K562 (cell line): ENCODE measurements around the gene CCNT2. TPM values are rescaled to one million over a fixed set of nuclear protein-coding genes. Genes with fewer than 3 reads are reported as not detected.

ENCODE experiments used
- ATAC-seq: fragments of 200-7000 bp; cut with Tn5 transposase; 3 replicates; pipeline ENCODE4 v1.9.1; 2020; ENCODE audit warnings: moderate library complexity
- BruUV-seq: library from RNA; stranded (reverse); fragments of 400-500 nt; replicated peaks from 2 replicates; lab custom pipeline; 2021; lab: Mats Ljungman, UMichigan
- CTCF ChIA-PET: fragments of 300-600 bp; formaldehyde crosslinking; extraction: SDS; loops from one replicate; lab custom pipeline; 2021; ENCODE audit warnings: low intra/inter-chr PET ratio; lab: Yijun Ruan, JAX
- POLR2A ChIA-PET: fragments of 300-600, 350-650 bp; sonication (Branson Sonifier 250); formaldehyde crosslinking; extraction: SDS; loops from one replicate; lab custom pipeline; 2021; ENCODE audit warnings: antibody characterized with exemption, inconsistent platforms; lab: Yijun Ruan, JAX
- DNase-seq, 4 experiments: peaks; one replicate each; pipeline versions ENCODE4 v3.0.0 to v3.0.0-alpha.2; 2011 to 2018; ENCODE audit warnings: low spot score in 3 of 4, mixed read lengths in 3 of 4; ENCODE audit errors: extremely low read depth in 1 of 4
- FAIRE-seq: peaks from 2 replicates; lab custom pipeline; 2011; peaks lifted over from hg19 to GRCh38; lab: Jason Lieb, UNC
- H2AFZ ChIP-seq: 2 replicates; pipeline ENCODE4 v1.6.0; 2011; ENCODE audit warnings: low read depth, low read length, control low read depth, inconsistent platforms
- H3K27ac ChIP-seq: fragments of 200-600 bp; 3 replicates; pipeline ENCODE4 v1.8.0; 2011; ENCODE audit warnings: low read depth, mild to moderate bottlenecking, control low read depth, inconsistent platforms, low read length, moderate library complexity, mixed read lengths; ENCODE audit errors: extremely low read depth
- H3K27me3 ChIP-seq, 2 experiments: fragments of 300-600 bp in 1 of 2; 2 replicates in 1 of 2; 3 replicates in 1 of 2; pipeline versions ENCODE4 v1.6.0 to v1.8.0; 2011; ENCODE audit warnings: inconsistent platforms in 2 of 2, low read length in 2 of 2, mild to moderate bottlenecking in 1 of 2, mixed read lengths in 1 of 2, moderate library complexity in 1 of 2; ENCODE audit not compliant: control insufficient read depth in 2 of 2, insufficient read depth in 2 of 2
- H3K36me3 ChIP-seq: fragments of 300-600 bp; 3 replicates; pipeline ENCODE4 v1.8.0; 2011; ENCODE audit warnings: mild to moderate bottlenecking, low read length, inconsistent platforms; ENCODE audit not compliant: control insufficient read depth, insufficient read depth
- H3K4me1 ChIP-seq, 2 experiments: fragments of 200-600 bp in 1 of 2; replicated peaks in 1 of 2; 2 replicates in 1 of 2; 3 replicates in 1 of 2; pipeline versions ENCODE4 v1.5.1 to v1.8.0; 2011; ENCODE audit warnings: inconsistent platforms in 2 of 2, low read length in 2 of 2, mild to moderate bottlenecking in 1 of 2, mixed read lengths in 1 of 2, moderate library complexity in 1 of 2; ENCODE audit not compliant: control insufficient read depth in 2 of 2, insufficient read depth in 2 of 2
- H3K4me2 ChIP-seq: 2 replicates; pipeline ENCODE4 v1.6.1; 2011; ENCODE audit warnings: low read length, control low read depth, inconsistent platforms, mixed read lengths; ENCODE audit not compliant: insufficient read depth
- H3K4me3 ChIP-seq: fragments of 200-600 bp; sonication (generic), shearing (Covaris generic); 2 replicates; pipeline ENCODE4 v1.5.1; 2016; ENCODE audit warnings: control low read depth, inconsistent platforms
- H3K79me2 ChIP-seq: fragments of 200-600 bp; 3 replicates; pipeline ENCODE4 v1.8.0; 2011; ENCODE audit warnings: low read length, inconsistent platforms; ENCODE audit not compliant: control insufficient read depth, insufficient read depth
- H3K9ac ChIP-seq, 2 experiments: 2 replicates each; pipeline versions ENCODE4 v1.6.0 to v1.6.1; 2011; ENCODE audit warnings: low read depth in 2 of 2, low read length in 2 of 2, control low read depth in 1 of 2, inconsistent platforms in 1 of 2, mild to moderate bottlenecking in 1 of 2, mixed read lengths in 1 of 2; ENCODE audit not compliant: insufficient read depth in 1 of 2
- H3K9me1 ChIP-seq: one replicate; pipeline ENCODE4 v1.6.0; 2011; ENCODE audit warnings: inconsistent platforms, mild to moderate bottlenecking, low read length, moderate library complexity; ENCODE audit not compliant: control insufficient read depth, insufficient read depth
- H3K9me3 ChIP-seq: replicated peaks from 2 replicates; pipeline ENCODE4 v1.5.1; 2011; ENCODE audit warnings: low read depth, low read length, inconsistent platforms; ENCODE audit not compliant: control insufficient read depth, insufficient read depth
- H4K20me1 ChIP-seq: replicated peaks from 2 replicates; pipeline ENCODE4 v1.6.1; 2011; ENCODE audit warnings: low read length, inconsistent platforms, mixed read lengths; ENCODE audit not compliant: control insufficient read depth, insufficient read depth
- ELK3 ChIP-seq: fragments of 450-650 bp; formaldehyde crosslinking; IDR thresholded peaks from 2 replicates; pipeline ENCODE4 v1.4.0; 2020; ENCODE audit warnings: mild to moderate bottlenecking
- ETS1 ChIP-seq: conservative IDR thresholded peaks from 2 replicates; pipeline ENCODE4 v1.6.1; 2011; ENCODE audit warnings: low read depth, mild to moderate bottlenecking, low read length; ENCODE audit not compliant: control insufficient read depth
- FOXA3 ChIP-seq, 2 experiments: fragments of 450-650 bp in 1 of 2; sonication (generic) in 1 of 2; formaldehyde crosslinking; IDR thresholded peaks in 1 of 2; conservative IDR thresholded peaks in 1 of 2; 2 replicates each; pipeline versions ENCODE4 v1.4.0 to v1.8.0; 2020 to 2022; ENCODE audit warnings: mild to moderate bottlenecking in 2 of 2, missing genetic modification reagents in 1 of 2
- KLF10 ChIP-seq: fragments of 250-450 bp; sonication (Bioruptor Pico); IDR thresholded peaks from 2 replicates; pipeline ENCODE4 v1.6.1; 2021; ENCODE audit warnings: matching md5 sums
- KLF16 ChIP-seq: IDR thresholded peaks from 2 replicates; pipeline ENCODE4 v1.6.1; 2016; ENCODE audit warnings: antibody characterized with exemption
- L3MBTL2 ChIP-seq: fragments of 450-650 bp; IDR thresholded peaks from 2 replicates; pipeline ENCODE4 v1.6.1; 2016; ENCODE audit warnings: mild to moderate bottlenecking, moderate library complexity
- NR1H2 ChIP-seq: sonication (generic); formaldehyde crosslinking; IDR thresholded peaks from 2 replicates; pipeline ENCODE4 v1.4.0; 2020; ENCODE audit warnings: mild to moderate bottlenecking, missing genetic modification reagents
- PHB2 ChIP-seq: fragments of 450-650 bp; IDR thresholded peaks from 2 replicates; pipeline ENCODE4 v1.6.1; 2017; ENCODE audit warnings: low read depth
- RAD51 ChIP-seq: fragments of 450-650 bp; IDR thresholded peaks from 2 replicates; pipeline ENCODE4 v1.7.1; 2016; ENCODE audit warnings: low read depth, mild to moderate bottlenecking, borderline replicate concordance
- SMAD4 ChIP-seq: fragments of 250-450 bp; sonication (Bioruptor Pico); conservative IDR thresholded peaks from 2 replicates; pipeline ENCODE4 v1.8.0; 2021; ENCODE audit warnings: inconsistent platforms, mild to moderate bottlenecking, moderate library complexity
- SOX6 ChIP-seq: fragments of 450-650 bp; IDR thresholded peaks from 2 replicates; pipeline ENCODE4 v1.6.1; 2014; ENCODE audit warnings: mild to moderate bottlenecking
- WGBS: fragments of 100-300 bp; shearing (Covaris generic); methylation state at CpG from one replicate; pipeline ENCODE4 v1.1.6; 2016; ENCODE audit warnings: low coverage, mixed read lengths; ENCODE audit not compliant: insufficient coverage; ENCODE audit errors: missing lambda C conversion rate; 5-methylcytosine and 5-hydroxymethylcytosine counted together
- in situ Hi-C: fragments of 300-500 bp; cut with MboI; formaldehyde crosslinking; loops from 4 replicates; pipeline ENCODE4 v1.15.0; 2018; ENCODE audit warnings: inconsistent platforms, mixed read lengths
- intact Hi-C: fragments of 100-400 bp; cut with micrococcal nuclease; formaldehyde crosslinking; loops from 2 replicates; pipeline ENCODE4 v1.14.2; 2022
- polyA plus RNA-seq, 8 experiments: library from polyadenylated mRNA; depleted of rRNA in 4 of 8; stranded (reverse) in 5 of 8; unstranded in 3 of 8; fragments of >200 nt; fragmentation: Nextera tagmentation in 2 of 8; fragmentation: Illumina TruSeq in 1 of 8; extraction: Ambion mirVana in 2 of 8; extraction: Trizol in 1 of 8; gene quantifications; 2 replicates each; pipeline versions ENCODE4 v1.2.1 to v1.2.3, GENCODE V29; 2011 to 2014; ENCODE audit warnings: inconsistent platforms in 1 of 8, missing spikeins in 1 of 8
- total RNA-seq, 7 experiments: library from RNA; depleted of rRNA in 6 of 7; stranded (reverse); fragments of >200 nt in 6 of 7; fragmentation: Illumina TruSeq in 2 of 7; extraction: Trizol in 2 of 7; gene quantifications; 2 replicates each; pipeline versions ENCODE4 v1.2.1 to v1.2.3, GENCODE V29; 2011 to 2021; ENCODE audit warnings: low replicate concordance in 1 of 7
- TF ChIP-seq, protein P1 (sequence below): sonication (generic); formaldehyde crosslinking; IDR thresholded peaks from 2 replicates; pipeline ENCODE4 v1.5.0; 2020; ENCODE audit warnings: missing genetic modification reagents
- TF ChIP-seq, protein P2 (sequence below): sonication (generic); formaldehyde crosslinking; IDR thresholded peaks from 2 replicates; pipeline ENCODE4 v1.8.1; 2023; ENCODE audit warnings: mild to moderate bottlenecking, missing genetic modification reagents, moderate library complexity

Gene CCNT2
- total and polyA plus RNA-seq, 9 of the 15 experiments (the other 6 are each of a cell fraction or from before 2014, with no cell fraction given) = 12.6 to 30.0 (median 22.7) TPM

- no peaks in the 10 kb centered on the region for H4K20me1 ChIP-seq
- no peaks in the 10 kb centered on the region for H3K4me1 ChIP-seq
- H3K79me2 ChIP-seq = peaks cover 12% of the 10 kb centered on the region; the same call in 1 of the 3 replicates
- H3K4me2 ChIP-seq = no peak overlapping the region
- intact Hi-C loops = no loop called here
- H3K4me3 ChIP-seq = no peak overlapping the region
- ChIA-PET CTCF (no interaction called here), POLR2A (no interaction called here)
- no peak for ATAC-seq
- H3K9me3 ChIP-seq = no peaks in the 10 kb centered on the region
- H3K27me3 ChIP-seq = no peaks in the 10 kb centered on the region
- TF ChIP-seq RAD51 (no peak), SMAD4 (CRISPR knock-in tag) (no peak), FOXA3 (CRISPR knock-in tag; conservative IDR thresholded peaks at IDR 0.05 in 1 of 2, IDR thresholded peaks at IDR 0.05 in 1 of 2) (no peak), SOX6 (no peak), ELK3 (CRISPR knock-in tag) (no peak), KLF10 (no peak), PHB2 (no peak), L3MBTL2 (no peak), KLF16 (no peak), ETS1 (no peak), NR1H2 (CRISPR knock-in tag) (no peak)
- TF ChIP-seq, protein P1, sequence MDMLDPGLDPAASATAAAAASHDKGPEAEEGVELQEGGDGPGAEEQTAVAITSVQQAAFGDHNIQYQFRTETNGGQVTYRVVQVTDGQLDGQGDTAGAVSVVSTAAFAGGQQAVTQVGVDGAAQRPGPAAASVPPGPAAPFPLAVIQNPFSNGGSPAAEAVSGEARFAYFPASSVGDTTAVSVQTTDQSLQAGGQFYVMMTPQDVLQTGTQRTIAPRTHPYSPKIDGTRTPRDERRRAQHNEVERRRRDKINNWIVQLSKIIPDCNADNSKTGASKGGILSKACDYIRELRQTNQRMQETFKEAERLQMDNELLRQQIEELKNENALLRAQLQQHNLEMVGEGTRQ (CRISPR knock-in tag) = no peak
- TF ChIP-seq, protein P2, sequence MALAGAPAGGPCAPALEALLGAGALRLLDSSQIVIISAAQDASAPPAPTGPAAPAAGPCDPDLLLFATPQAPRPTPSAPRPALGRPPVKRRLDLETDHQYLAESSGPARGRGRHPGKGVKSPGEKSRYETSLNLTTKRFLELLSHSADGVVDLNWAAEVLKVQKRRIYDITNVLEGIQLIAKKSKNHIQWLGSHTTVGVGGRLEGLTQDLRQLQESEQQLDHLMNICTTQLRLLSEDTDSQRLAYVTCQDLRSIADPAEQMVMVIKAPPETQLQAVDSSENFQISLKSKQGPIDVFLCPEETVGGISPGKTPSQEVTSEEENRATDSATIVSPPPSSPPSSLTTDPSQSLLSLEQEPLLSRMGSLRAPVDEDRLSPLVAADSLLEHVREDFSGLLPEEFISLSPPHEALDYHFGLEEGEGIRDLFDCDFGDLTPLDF (CRISPR knock-in tag) = no peak
- H3K27ac ChIP-seq = no peak overlapping the region
- FAIRE-seq = no peak
- no peak overlapping the region for H2AFZ ChIP-seq
- 97% methylated on average over 2 of the region's 2 CpGs for WGBS
- in situ Hi-C loops = no loop called here
- no peak overlapping the region for H3K9ac ChIP-seq
- DNase-seq = no peak
- peaks cover 89% of the 10 kb centered on the region for H3K36me3 ChIP-seq
- no peaks in the 10 kb centered on the region for H3K9me1 ChIP-seq
- BruUV-seq = no TSS peak
Observed at GRCh38 chr2:134950886-134951285, 32.3 kb downstream of the CCNT2 start.
